ENCODE measurements around the gene FNBP1.

The FNBP1 gene

GRCh38 chr9:130043654-130044623 is 950 bp upstream of the FNBP1 start:
- DNase-seq (ENCODE audit: low read depth) = peak; percentile 73
- Histone ChIP-seq H3K36me3 (ENCODE audit: control insufficient read depth, insufficient read depth, low read length, severe bottlenecking) (no peaks in the 10 kb centered on the region), H3K27me3 (replicated peaks; ENCODE audit: control insufficient read depth, insufficient read depth, low read length) (no peaks in the 10 kb centered on the region)

DNA sequence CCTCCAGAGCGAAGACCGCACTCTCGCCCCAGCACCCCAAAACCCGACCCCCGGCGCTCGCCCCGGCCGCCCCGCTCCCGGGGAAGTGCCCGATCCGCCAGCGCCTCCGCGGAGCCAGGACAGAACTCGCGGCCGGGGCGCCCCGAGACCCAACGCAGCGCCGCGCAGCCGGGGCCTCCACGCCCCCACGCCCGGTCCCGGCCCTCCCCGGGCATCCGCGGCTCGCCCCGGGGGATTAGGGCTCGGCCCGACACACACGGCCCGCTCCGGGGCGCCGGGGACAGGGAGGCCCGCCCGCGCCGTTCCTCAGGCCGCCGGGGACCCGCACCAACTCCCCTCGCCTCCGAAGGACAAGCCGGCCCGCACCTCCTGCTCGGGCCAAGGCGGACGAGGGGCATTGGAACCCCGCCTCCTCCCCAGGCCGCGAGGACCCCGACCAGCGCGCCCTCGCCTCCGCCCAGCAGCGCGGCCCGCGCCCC is 544 bp downstream of the FNBP1 start:
- peak; percentile 70 for DNase-seq (ENCODE audit: low read depth)
- Histone ChIP-seq H3K4me1 (ENCODE audit: control insufficient read depth, insufficient read depth, low read length) (peaks cover 15% of the 10 kb centered on the region), H3K4me3 (ENCODE audit: low read length) (peak overlapping the region; percentile 97), H3K27me3 (replicated peaks; ENCODE audit: control insufficient read depth, insufficient read depth, low read length) (no peaks in the 10 kb centered on the region), H3K9ac (ENCODE audit: low read length) (peak overlapping the region; percentile 92), H3K36me3 (ENCODE audit: control insufficient read depth, insufficient read depth, low read length, severe bottlenecking) (no peaks in the 10 kb centered on the region), H3K9me3 (ENCODE audit: control insufficient read depth, low read length) (no peaks in the 10 kb centered on the region)

More at GRCh38 chr9:130043654-130044623, 950 bp upstream of the FNBP1 start:
- Histone ChIP-seq H3K9me3 (ENCODE audit: control insufficient read depth, low read length) (no peaks in the 10 kb centered on the region), H3K4me1 (ENCODE audit: control insufficient read depth, insufficient read depth, low read length) (peaks cover 15% of the 10 kb centered on the region), H3K9ac (ENCODE audit: low read length) (peak overlapping the region; percentile 89), H3K4me3 (ENCODE audit: low read length) (peak overlapping the region; percentile 89)

GRCh38 chr9:130041648-130042405 is 1.2 kb downstream of the FNBP1 start:
- H3K27me3 ChIP-seq (replicated peaks; ENCODE audit: control insufficient read depth, insufficient read depth, low read length) = no peaks in the 10 kb centered on the region
- peak overlapping the region; percentile 97 for H3K4me3 ChIP-seq (ENCODE audit: low read length)
- peak overlapping the region; percentile 92 for H3K9ac ChIP-seq (ENCODE audit: low read length)
- H3K9me3 ChIP-seq (ENCODE audit: control insufficient read depth, low read length) = no peaks in the 10 kb centered on the region
- H3K36me3 ChIP-seq (ENCODE audit: control insufficient read depth, insufficient read depth, low read length, severe bottlenecking) = no peaks in the 10 kb centered on the region
- H3K4me1 ChIP-seq (ENCODE audit: control insufficient read depth, insufficient read depth, low read length) = peaks cover 15% of the 10 kb centered on the region
- peak; percentile 69 for DNase-seq (ENCODE audit: low read depth)

- Histone ChIP-seq H3K4me3 (ENCODE audit: low read length) (peak overlapping the region; percentile 97), H3K9ac (ENCODE audit: low read length) (peak overlapping the region; percentile 92), H3K27me3 (replicated peaks; ENCODE audit: control insufficient read depth, insufficient read depth, low read length) (no peaks in the 10 kb centered on the region), H3K4me1 (ENCODE audit: control insufficient read depth, insufficient read depth, low read length) (peaks cover 19% of the 10 kb centered on the region), H3K36me3 (ENCODE audit: control insufficient read depth, insufficient read depth, low read length, severe bottlenecking) (no peaks in the 10 kb centered on the region), H3K9me3 (ENCODE audit: control insufficient read depth, low read length) (no peaks in the 10 kb centered on the region)
- DNase-seq (ENCODE audit: low read depth) = no peak
These were observed 1.9 kb downstream of the FNBP1 start for GRCh38 chr9:130040984-130041647.

DNA sequence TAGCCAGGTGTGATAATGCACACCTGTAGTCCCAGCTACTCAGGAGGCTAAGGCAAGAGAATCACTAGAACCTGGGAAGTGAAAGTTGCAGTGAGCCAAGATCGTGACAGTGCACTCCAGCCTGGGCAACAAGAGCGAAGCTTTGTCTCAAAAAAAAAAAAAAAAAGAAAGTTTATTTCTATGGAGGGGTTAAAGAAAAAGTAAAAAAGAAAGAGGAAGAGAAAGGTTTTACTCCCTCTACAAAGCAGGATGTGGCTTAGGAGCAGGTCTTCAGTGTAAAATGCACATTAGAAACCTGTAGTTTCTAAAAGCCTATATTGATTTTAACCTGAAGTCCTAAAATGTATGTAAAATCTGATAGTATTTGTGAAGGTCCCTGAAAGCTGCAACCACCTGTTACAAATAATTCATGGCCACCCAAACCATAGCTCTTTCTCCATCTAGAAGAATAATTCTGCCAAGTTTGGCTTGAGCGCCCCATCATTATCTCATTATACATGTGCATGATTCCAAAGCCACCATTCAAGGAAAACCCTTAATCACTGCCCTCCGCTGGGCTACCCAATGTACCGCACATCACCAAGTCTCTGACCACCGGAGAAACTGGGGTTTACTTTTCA is 3.4 kb downstream of the FNBP1 start:
- no peak for DNase-seq (ENCODE audit: low read depth)
- no peaks in the 10 kb centered on the region for H3K9me3 ChIP-seq (ENCODE audit: control insufficient read depth, low read length)
- no peaks in the 10 kb centered on the region for H3K36me3 ChIP-seq (ENCODE audit: control insufficient read depth, insufficient read depth, low read length, severe bottlenecking)
- H3K4me3 ChIP-seq (ENCODE audit: low read length) = no peak overlapping the region
- H3K9ac ChIP-seq (ENCODE audit: low read length) = no peak overlapping the region
- no peaks in the 10 kb centered on the region for H3K27me3 ChIP-seq (replicated peaks; ENCODE audit: control insufficient read depth, insufficient read depth, low read length)
- peaks cover 23% of the 10 kb centered on the region for H3K4me1 ChIP-seq (ENCODE audit: control insufficient read depth, insufficient read depth, low read length)

DNA sequence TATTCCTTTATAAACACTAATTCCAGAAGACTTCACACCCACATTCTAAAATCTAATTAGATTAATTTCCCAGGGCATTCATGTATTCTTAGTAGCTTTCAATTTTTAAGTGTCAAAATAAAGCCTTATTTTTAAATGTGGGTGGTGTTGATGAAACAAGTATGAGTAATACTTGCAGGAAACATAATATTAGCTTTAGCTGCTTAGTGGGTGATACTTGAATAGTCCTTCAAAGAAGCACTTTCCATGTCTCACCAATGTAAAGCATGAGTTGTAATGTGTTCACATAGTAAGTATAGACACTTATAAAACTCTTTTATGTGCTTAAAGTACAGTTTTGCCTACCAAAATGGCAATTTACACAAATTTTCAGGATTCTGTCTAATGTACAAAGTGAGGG is 6.9 kb downstream of the FNBP1 start:
- Histone ChIP-seq H3K9me3 (ENCODE audit: control insufficient read depth, low read length) (no peaks in the 10 kb centered on the region), H3K4me3 (ENCODE audit: low read length) (peak overlapping the region; percentile 8), H3K36me3 (ENCODE audit: control insufficient read depth, insufficient read depth, low read length, severe bottlenecking) (no peaks in the 10 kb centered on the region), H3K9ac (ENCODE audit: low read length) (no peak overlapping the region), H3K27me3 (replicated peaks; ENCODE audit: control insufficient read depth, insufficient read depth, low read length) (no peaks in the 10 kb centered on the region), H3K4me1 (ENCODE audit: control insufficient read depth, insufficient read depth, low read length) (peaks cover 11% of the 10 kb centered on the region)
- DNase-seq (ENCODE audit: low read depth) = no peak

GRCh38 chr9:130034570-130034969 is 8.4 kb downstream of the FNBP1 start:
- H3K36me3 ChIP-seq (ENCODE audit: control insufficient read depth, insufficient read depth, low read length, severe bottlenecking) = no peaks in the 10 kb centered on the region
- H3K4me3 ChIP-seq (ENCODE audit: low read length) = no peak overlapping the region
- DNase-seq (ENCODE audit: low read depth) = peak; percentile 60
- no peaks in the 10 kb centered on the region for H3K9me3 ChIP-seq (ENCODE audit: control insufficient read depth, low read length)
- H3K27me3 ChIP-seq (replicated peaks; ENCODE audit: control insufficient read depth, insufficient read depth, low read length) = no peaks in the 10 kb centered on the region
- no peak overlapping the region for H3K9ac ChIP-seq (ENCODE audit: low read length)
- peaks cover 11% of the 10 kb centered on the region for H3K4me1 ChIP-seq (ENCODE audit: control insufficient read depth, insufficient read depth, low read length)

DNA sequence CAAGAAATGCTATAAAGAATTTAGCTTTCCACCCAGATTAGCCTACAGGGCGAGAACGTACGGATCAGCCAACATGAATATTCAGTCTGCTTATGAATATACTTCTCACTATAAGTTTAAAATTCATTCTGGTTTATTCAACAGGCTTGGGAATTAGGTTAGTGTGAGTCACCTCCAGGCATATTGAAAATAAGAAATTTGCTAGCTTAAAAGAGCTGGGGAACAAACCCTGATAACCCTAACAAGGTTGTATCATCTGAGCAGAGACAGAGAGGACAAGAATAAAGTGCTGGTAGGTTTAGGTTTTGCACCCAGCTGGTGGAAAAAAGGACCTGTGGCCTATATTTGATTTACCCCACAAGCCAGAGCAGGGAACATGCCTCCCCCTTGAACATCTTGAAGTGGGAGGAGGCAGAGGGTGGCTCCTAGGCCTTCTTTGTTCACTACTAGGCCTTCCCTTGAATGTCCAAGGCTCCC is 12.3 kb downstream of the FNBP1 start:
- Histone ChIP-seq H3K4me1 (ENCODE audit: control insufficient read depth, insufficient read depth, low read length) (peaks cover 3% of the 10 kb centered on the region), H3K27me3 (replicated peaks; ENCODE audit: control insufficient read depth, insufficient read depth, low read length) (no peaks in the 10 kb centered on the region), H3K4me3 (ENCODE audit: low read length) (no peak overlapping the region)

GRCh38 chr9:130029223-130029973 is 13.6 kb downstream of the FNBP1 start:
- H3K36me3 ChIP-seq (ENCODE audit: control insufficient read depth, insufficient read depth, low read length, severe bottlenecking) = no peaks in the 10 kb centered on the region
- no peak for DNase-seq (ENCODE audit: low read depth)
- H3K4me3 ChIP-seq (ENCODE audit: low read length) = no peak overlapping the region
- no peaks in the 10 kb centered on the region for H3K9me3 ChIP-seq (ENCODE audit: control insufficient read depth, low read length)
- no peaks in the 10 kb centered on the region for H3K27me3 ChIP-seq (replicated peaks; ENCODE audit: control insufficient read depth, insufficient read depth, low read length)
- peaks cover 3% of the 10 kb centered on the region for H3K4me1 ChIP-seq (ENCODE audit: control insufficient read depth, insufficient read depth, low read length)
- H3K9ac ChIP-seq (ENCODE audit: low read length) = no peak overlapping the region

More for the DNA sequence above, 12.3 kb downstream of the FNBP1 start:
- Histone ChIP-seq H3K36me3 (ENCODE audit: control insufficient read depth, insufficient read depth, low read length, severe bottlenecking) (no peaks in the 10 kb centered on the region), H3K9ac (ENCODE audit: low read length) (no peak overlapping the region), H3K9me3 (ENCODE audit: control insufficient read depth, low read length) (no peaks in the 10 kb centered on the region)
- no peak for DNase-seq (ENCODE audit: low read depth)

All from adipocyte (in vitro differentiated cells).